ENCODE results near the gene IMMT. TPM values are rescaled to one million over a fixed set of nuclear protein-coding genes. Genes with fewer than 3 reads are reported as not detected.
A peak's percentile ranks its signal among the peaks of the same experiment; 100 is the strongest.
"Not testable (repeated sequence)": the region's sequence is repeated elsewhere in the genome, so short reads cannot be mapped to it uniquely, and the experiment has no call there.

Gene IMMT
- total and polyA plus RNA-seq, 2 of the 8 experiments (the other 6 are each of a cell fraction or from before 2014, with no cell fraction given): 37.7 to 103 TPM

GRCh38 chr2:86195055-86195807 is at the start of gene IMMT (continued):
- no peak for TF ChIP-seq SP4 (IDR thresholded peaks at IDR 0.05; ENCODE audit: low read length)
- TF ChIP-seq TEAD4 (IDR thresholded peaks at IDR 0.05; ENCODE audit: low read depth, low read length): no peak
- TF ChIP-seq TAF7 (optimal IDR thresholded peaks at IDR 0.05; ENCODE audit: borderline replicate concordance, low read depth, low read length): peak; percentile 54
- TF ChIP-seq RBBP5 (IDR thresholded peaks at IDR 0.05; ENCODE audit: borderline replicate concordance, low read depth, low read length): 0 out of 2 replicates have a peak, but pooled peaks have one; percentile 81
- TF ChIP-seq EP300 (IDR thresholded peaks at IDR 0.05; ENCODE audit: borderline replicate concordance in 1 of 2, low read depth in 2 of 2, low read length in 2 of 2): no peak
- TF ChIP-seq RXRA (IDR thresholded peaks at IDR 0.05; ENCODE audit: insufficient read depth, low read depth, low read length): no peak
- 0 out of 2 replicates have a peak, but pooled peaks have one; percentile 47 for TF ChIP-seq SP1 (IDR thresholded peaks at IDR 0.05; ENCODE audit: low read depth, low read length)
- peak; percentile 32; the same call in 1 of the 2 replicates for TF ChIP-seq CREB1 (IDR thresholded peaks at IDR 0.05)
- TF ChIP-seq CHD2 (IDR thresholded peaks at IDR 0.05; ENCODE audit: low read length): 0 out of 2 replicates have a peak, but pooled peaks have one; percentile 10
- TF ChIP-seq SIRT6 (IDR thresholded peaks at IDR 0.05; ENCODE audit: low read length): no peak
- TF ChIP-seq SIX5 (IDR thresholded peaks at IDR 0.05; ENCODE audit: low read depth, low read length): no peak
- no peak for TF ChIP-seq KDM1A (IDR thresholded peaks at IDR 0.05; ENCODE audit: borderline replicate concordance, low read length)

GRCh38 chr2:86244781-86245180 is 49.5 kb upstream of the IMMT start:
- CTCF ChIA-PET (ENCODE audit: partially characterized antibody): interaction anchor here (0.6 to 2.9 kb wide), 7 partner anchors 9 to 91 kb away, joined by 3 to 11 read pairs (median 6); no protein-coding TSS in a partner anchor

More at GRCh38 chr2:86244781-86245180, 49.5 kb upstream of the IMMT start:
- H3K27ac ChIP-seq (ENCODE audit: low read depth, low read length); H2BK5ac ChIP-seq (ENCODE audit: low read depth, low read length); H3K4me1 ChIP-seq (replicated peaks in 1 of 4; ENCODE audit: control insufficient read depth in 3 of 4, insufficient read depth in 4 of 4, low read length in 3 of 4); H4K5ac ChIP-seq (ENCODE audit: insufficient read length, low read depth, low read length); H3K23ac ChIP-seq (ENCODE audit: insufficient read length); H2AK5ac ChIP-seq (ENCODE audit: low read depth, low read length); H3K56ac ChIP-seq (replicated peaks; ENCODE audit: insufficient read length, low read depth, low read length); H3K36me3 ChIP-seq (ENCODE audit: control insufficient read depth in 2 of 4, insufficient read depth in 4 of 4, low read length in 3 of 4); H3K23me2 ChIP-seq (ENCODE audit: low read depth, low read length); H2BK15ac ChIP-seq (ENCODE audit: low read length); H3K18ac ChIP-seq (ENCODE audit: extremely low read depth, low read length); H2AFZ ChIP-seq (ENCODE audit: low read length); DNase-seq (ENCODE audit: low read depth in 1 of 2, low spot score in 2 of 2); H3K4ac ChIP-seq (replicated peaks; ENCODE audit: insufficient read length, low read depth, low read length); H3K27me3 ChIP-seq (replicated peaks in 1 of 4; ENCODE audit: control insufficient read depth in 3 of 4, extremely low read depth in 1 of 4, insufficient read depth in 3 of 4, low read length in 3 of 4); H4K8ac ChIP-seq (ENCODE audit: extremely low read depth, insufficient read depth, low read length); H3K4me3 ChIP-seq (ENCODE audit: extremely low read depth in 1 of 4, insufficient read depth in 2 of 4, low read depth in 3 of 4, low read length in 4 of 4); H3K9ac ChIP-seq (replicated peaks in 1 of 4; ENCODE audit: extremely low read depth in 1 of 4, low read depth in 3 of 4, low read length in 3 of 4); H4K91ac ChIP-seq (replicated peaks; ENCODE audit: insufficient read length, low read length); FAIRE-seq; H2BK120ac ChIP-seq (replicated peaks; ENCODE audit: low read depth, low read length); H3K9me3 ChIP-seq (ENCODE audit: insufficient read depth in 2 of 2, low read depth in 1 of 2, low read length in 1 of 2); H4K20me1 ChIP-seq (replicated peaks in 1 of 2; ENCODE audit: control insufficient read depth in 1 of 2, insufficient read depth in 2 of 2, low read length in 2 of 2); H3K79me1 ChIP-seq (ENCODE audit: low read depth, low read length); H3K4me2 ChIP-seq (ENCODE audit: insufficient read depth in 1 of 2, low read depth in 2 of 2, low read length in 2 of 2); H2BK20ac ChIP-seq (ENCODE audit: low read length); POLR2A ChIA-PET (ENCODE audit: partially characterized antibody); H3K79me2 ChIP-seq (ENCODE audit: control insufficient read depth in 1 of 2, insufficient read depth in 2 of 2, low read length in 2 of 2); H3K14ac ChIP-seq (ENCODE audit: insufficient read length); H2BK12ac ChIP-seq (ENCODE audit: low read depth, low read length): not testable (repeated sequence)
- WGBS, 2 experiments (ENCODE audit: extremely low coverage in 1 of 2, insufficient coverage in 1 of 2, insufficient read length in 1 of 2, insufficient replicate concordance in 2 of 2, low coverage in 1 of 2, low lambda C conversion rate in 2 of 2, missing lambda C conversion rate in 1 of 2): 93% methylated on average over 5 of the region's 5 CpGs; no CpG with 5 or more reads in 1 of the 2 experiments

Data from H1 (cell line).